OCI-LY3 (cell line): Measurements from ENCODE around the gene LCP1.

Experiments
- H2AFZ ChIP-seq: fragments of 200-600, 300-600 bp; shearing (Covaris generic); 2 replicates; pipeline ENCODE4 v1.6.0; 2014; ENCODE audit warnings: antibody characterized with exemption, low read depth, low read length
- H3K27ac ChIP-seq: fragments of 200-600, 300-600 bp; sonication (generic); 2 replicates; pipeline ENCODE4 v1.5.1; 2014; ENCODE audit warnings: mild to moderate bottlenecking, low read length, moderate library complexity, mixed read lengths
- H3K27me3 ChIP-seq: fragments of 200-600, 300-600 bp; sonication (generic); 2 replicates; pipeline ENCODE4 v1.6.1; 2014; ENCODE audit warnings: low read depth, low read length, mixed read lengths
- H3K36me3 ChIP-seq: fragments of 200-600, 300-600 bp; sonication (generic); replicated peaks from 2 replicates; pipeline ENCODE3; 2014; ENCODE audit warnings: low read depth, low read length, mixed read lengths
- H3K4me1 ChIP-seq: fragments of 300-600, 200-600 bp; sonication (generic); 2 replicates; pipeline ENCODE4 v1.6.1; 2014; ENCODE audit warnings: low read length, mixed read lengths
- H3K4me2 ChIP-seq: fragments of 200-600, 300-600 bp; sonication (generic); 2 replicates; pipeline ENCODE4 v1.6.1; 2014; ENCODE audit warnings: low read length, mixed read lengths
- H3K4me3 ChIP-seq: fragments of 300-600, 200-600 bp; sonication (generic); 2 replicates; pipeline ENCODE4 v1.5.1; 2014; ENCODE audit warnings: antibody characterized with exemption, mild to moderate bottlenecking, low read length, moderate library complexity
- H3K79me2 ChIP-seq: fragments of 300-600, 200-600 bp; shearing (Covaris generic); 2 replicates; pipeline ENCODE4 v1.6.1; 2014; ENCODE audit warnings: mild to moderate bottlenecking, low read length, mixed read lengths
- H3K9ac ChIP-seq: fragments of 300-600, 200-600 bp; shearing (Covaris generic); 2 replicates; pipeline ENCODE4 v1.6.0; 2014; ENCODE audit warnings: mild to moderate bottlenecking, low read length, moderate library complexity
- H3K9me3 ChIP-seq: fragments of 200-600, 300-600 bp; shearing (Covaris generic); 2 replicates; pipeline ENCODE4 v1.6.1; 2014; ENCODE audit warnings: low read length, mixed read lengths; ENCODE audit not compliant: insufficient read depth
- H4K20me1 ChIP-seq: fragments of 200-600, 300-600 bp; sonication (generic); 2 replicates; pipeline ENCODE4 v1.6.1; 2016; ENCODE audit warnings: low read length, mixed read lengths; ENCODE audit not compliant: insufficient read depth
- CTCF ChIP-seq: fragments of 200-600, 300-600 bp; sonication (generic); IDR thresholded peaks from 2 replicates; pipeline ENCODE4 v1.5.1; 2014; ENCODE audit warnings: antibody characterized with exemption, low read length, low read depth
- EZH2phosphoT487 ChIP-seq: fragments of 200-600 bp; shearing (Covaris generic); IDR thresholded peaks from 2 replicates; pipeline ENCODE4 v1.6.1; 2018; ENCODE audit warnings: antibody characterized with exemption, mixed run types, low read depth

Gene LCP1

GRCh38 chr13:46127358-46128023 lies 54.5 kb downstream of the LCP1 start:
- H3K36me3 ChIP-seq = peaks cover 65% of the 10 kb centered on the region
- H3K4me2 ChIP-seq = no peak overlapping the region
- H3K9ac ChIP-seq = no peak overlapping the region
- no peaks in the 10 kb centered on the region for H3K4me1 ChIP-seq
- no peaks in the 10 kb centered on the region for H3K27me3 ChIP-seq
- H4K20me1 ChIP-seq = peaks cover 71% of the 10 kb centered on the region
- H2AFZ ChIP-seq = no peak overlapping the region
- no peaks in the 10 kb centered on the region for H3K9me3 ChIP-seq
- 0 out of 2 replicates have a peak overlapping the region, but pooled peaks have one; percentile 4 for H3K27ac ChIP-seq
- peaks cover 28% of the 10 kb centered on the region for H3K79me2 ChIP-seq
- no peak overlapping the region for H3K4me3 ChIP-seq
- TF ChIP-seq EZH2phosphoT487 (no peak), CTCF (no peak)

- TF ChIP-seq EZH2phosphoT487 (no peak), CTCF (peak; percentile 94)
- Histone ChIP-seq H3K79me2 (peaks cover 22% of the 10 kb centered on the region), H3K27ac (0 out of 2 replicates have a peak overlapping the region, but pooled peaks have one; percentile 4), H3K4me2 (no peak overlapping the region), H2AFZ (no peak overlapping the region), H3K4me1 (no peaks in the 10 kb centered on the region), H3K27me3 (no peaks in the 10 kb centered on the region), H3K9ac (no peak overlapping the region), H3K36me3 (peaks cover 58% of the 10 kb centered on the region), H4K20me1 (peaks cover 64% of the 10 kb centered on the region), H3K9me3 (no peaks in the 10 kb centered on the region), H3K4me3 (no peak overlapping the region)
Measured at GRCh38 chr13:46126552-46127357, 55.2 kb downstream of the LCP1 start.

- Histone ChIP-seq H4K20me1 (peaks cover 57% of the 10 kb centered on the region), H3K36me3 (peaks cover 51% of the 10 kb centered on the region), H3K27me3 (no peaks in the 10 kb centered on the region), H3K4me2 (no peak overlapping the region), H2AFZ (no peak overlapping the region), H3K27ac (no peak overlapping the region), H3K9me3 (no peaks in the 10 kb centered on the region), H3K4me1 (peaks cover 4% of the 10 kb centered on the region), H3K79me2 (peaks cover 15% of the 10 kb centered on the region), H3K4me3 (no peak overlapping the region), H3K9ac (no peak overlapping the region)
- TF ChIP-seq CTCF (no peak), EZH2phosphoT487 (no peak)
Measured at GRCh38 chr13:46126056-46126455, 55.9 kb downstream of the LCP1 start.
